IMR-90 (cell line): ENCODE results near the gene ZNF771. TPM values are rescaled to one million over a fixed set of nuclear protein-coding genes. Genes with fewer than 3 reads are reported as not detected.
A peak's percentile ranks its signal among the peaks of the same experiment; 100 is the strongest.

Source experiments
- ATAC-seq: fragments of 200-7000 bp; cut with Tn5 transposase; 2 replicates; pipeline ENCODE4 v1.9.1; 2020; ENCODE audit warnings: low read depth, mild to moderate bottlenecking, moderate library complexity
- BruUV-seq: library from RNA; stranded (reverse); fragments of 400-500 nt; replicated peaks from 2 replicates; lab custom pipeline; 2021; lab: Mats Ljungman, UMichigan
- CTCF ChIA-PET: fragments of 300-600 bp; formaldehyde crosslinking; extraction: SDS; loops from one replicate; lab custom pipeline; 2021; ENCODE audit warnings: antibody characterized with exemption; lab: Yijun Ruan, JAX
- POLR2A ChIA-PET: fragments of 300-600 bp; sonication (Branson Sonifier 250); formaldehyde crosslinking; loops from one replicate; lab custom pipeline; 2022; ENCODE audit warnings: antibody characterized with exemption; ENCODE audit not compliant: unreplicated experiment; lab: Charles Lee
- DNase-seq: peaks from one replicate; pipeline ENCODE4 v3.0.0; 2013
- H2AFZ ChIP-seq: replicated peaks from 2 replicates; pipeline ENCODE3; 2013; ENCODE audit warnings: low read length, mild to moderate bottlenecking; ENCODE audit not compliant: poor library complexity
- H2AK5ac ChIP-seq: 2 replicates; pipeline ENCODE4 v1.6.1; 2013; ENCODE audit warnings: low read depth, low read length, inconsistent platforms
- H2AK9ac ChIP-seq: replicated peaks from 2 replicates; pipeline ENCODE3; 2013; ENCODE audit warnings: mild to moderate bottlenecking, low read depth, low read length, moderate library complexity; ENCODE audit not compliant: poor library complexity
- H2BK120ac ChIP-seq: 2 replicates; pipeline ENCODE4 v1.6.1; 2013; ENCODE audit warnings: low read depth, low read length, inconsistent platforms
- H2BK15ac ChIP-seq: 3 replicates; pipeline ENCODE4 v1.6.1; 2013; ENCODE audit warnings: low read depth, low read length, inconsistent platforms
- H2BK20ac ChIP-seq: 2 replicates; pipeline ENCODE4 v1.6.1; 2013; ENCODE audit warnings: low read depth, mild to moderate bottlenecking, inconsistent platforms, low read length, moderate library complexity
- H2BK5ac ChIP-seq: 2 replicates; pipeline ENCODE4 v1.6.1; 2013; ENCODE audit warnings: mild to moderate bottlenecking, low read depth, low read length, inconsistent platforms; ENCODE audit not compliant: poor library complexity, severe bottlenecking
- H3K14ac ChIP-seq: replicated peaks from 2 replicates; pipeline ENCODE4 v1.6.1; 2013; ENCODE audit warnings: low read depth, low read length, inconsistent platforms
- H3K18ac ChIP-seq: 2 replicates; pipeline ENCODE4 v1.6.1; 2013; ENCODE audit warnings: low read depth, low read length, control low read depth
- H3K23ac ChIP-seq: 2 replicates; pipeline ENCODE4 v1.6.1; 2013; ENCODE audit warnings: low read depth, low read length, inconsistent platforms
- H3K27ac ChIP-seq: 2 replicates; pipeline ENCODE4 v1.5.1; 2013; ENCODE audit warnings: mild to moderate bottlenecking, control low read depth, low read length; ENCODE audit not compliant: insufficient read depth
- H3K27me3 ChIP-seq: 2 replicates; pipeline ENCODE4 v1.6.1; 2013; ENCODE audit warnings: low read length; ENCODE audit not compliant: control insufficient read depth, insufficient read depth
- H3K36me3 ChIP-seq: 2 replicates; pipeline ENCODE4 v1.6.1; 2013; ENCODE audit warnings: low read length, mixed read lengths; ENCODE audit not compliant: control insufficient read depth, insufficient read depth
- H3K4ac ChIP-seq: 2 replicates; pipeline ENCODE4 v1.6.1; 2013; ENCODE audit warnings: low read depth, low read length, inconsistent platforms
- H3K4me1 ChIP-seq: 2 replicates; pipeline ENCODE4 v1.6.1; 2013; ENCODE audit warnings: low read length, mixed read lengths; ENCODE audit not compliant: control insufficient read depth, insufficient read depth
- H3K4me2 ChIP-seq: 2 replicates; pipeline ENCODE4 v1.6.1; 2013; ENCODE audit warnings: low read depth, mild to moderate bottlenecking, control low read depth, low read length, moderate library complexity
- H3K4me3 ChIP-seq: 2 replicates; pipeline ENCODE4 v1.5.1; 2013; ENCODE audit warnings: low read depth, mild to moderate bottlenecking, control low read depth, low read length, moderate library complexity; ENCODE audit not compliant: insufficient read depth
- H3K56ac ChIP-seq: 2 replicates; pipeline ENCODE4 v1.6.1; 2013; ENCODE audit warnings: low read length, inconsistent platforms; ENCODE audit not compliant: insufficient read depth; ENCODE audit errors: extremely low read depth
- H3K79me1 ChIP-seq, 2 experiments: 2 replicates each; pipeline ENCODE4 v1.6.1; 2013; ENCODE audit warnings: low read length in 2 of 2, inconsistent platforms in 1 of 2, low read depth in 1 of 2
- H3K9ac ChIP-seq: 2 replicates; pipeline ENCODE4 v1.6.1; 2013; ENCODE audit warnings: low read depth, low read length, control low read depth
- H3K9me1 ChIP-seq: 2 replicates; pipeline ENCODE4 v1.6.1; 2013; ENCODE audit warnings: low read length, inconsistent platforms; ENCODE audit not compliant: insufficient read depth
- H3K9me3 ChIP-seq: 2 replicates; pipeline ENCODE4 v1.6.1; 2013; ENCODE audit warnings: low read length; ENCODE audit not compliant: control insufficient read depth, insufficient read depth
- H4K20me1 ChIP-seq: 2 replicates; pipeline ENCODE4 v1.6.1; 2013; ENCODE audit warnings: low read length, inconsistent platforms; ENCODE audit not compliant: insufficient read depth
- H4K5ac ChIP-seq: 2 replicates; pipeline ENCODE4 v1.6.1; 2013; ENCODE audit warnings: mild to moderate bottlenecking, low read depth, low read length, control low read depth
- H4K8ac ChIP-seq, 2 experiments: 2 replicates each; pipeline ENCODE4 v1.6.1; 2013; ENCODE audit warnings: low read depth in 2 of 2, low read length in 2 of 2, control low read depth in 1 of 2, inconsistent platforms in 1 of 2
- H4K91ac ChIP-seq: 2 replicates; pipeline ENCODE4 v1.6.1; 2013; ENCODE audit warnings: low read depth, low read length, inconsistent platforms; ENCODE audit not compliant: insufficient read depth
- CHD1 ChIP-seq: IDR thresholded peaks from 2 replicates; pipeline ENCODE4 v1.6.1; 2012; ENCODE audit warnings: low read depth, low read length, improper control_type of control experiment
- CTCF ChIP-seq: conservative IDR thresholded peaks from 2 replicates; pipeline ENCODE4 v1.5.1; 2012; ENCODE audit warnings: mild to moderate bottlenecking, low read depth, low read length, improper control_type of control experiment
- MAZ ChIP-seq: IDR thresholded peaks from 2 replicates; pipeline ENCODE4 v1.6.1; 2012; ENCODE audit warnings: low read depth, mild to moderate bottlenecking, low read length, improper control_type of control experiment, moderate library complexity, borderline replicate concordance
- MXI1 ChIP-seq: IDR thresholded peaks from 2 replicates; pipeline ENCODE4 v1.6.1; 2012; ENCODE audit warnings: low read depth, mild to moderate bottlenecking, low read length, moderate library complexity, borderline replicate concordance
- POLR2A ChIP-seq: IDR thresholded peaks from 2 replicates; pipeline ENCODE4 v1.6.1; 2012; ENCODE audit warnings: mild to moderate bottlenecking, low read depth, low read length
- RAD21 ChIP-seq: IDR thresholded peaks from 2 replicates; pipeline ENCODE4 v1.6.1; 2012; ENCODE audit warnings: low read length, improper control_type of control experiment
- WGBS, 2 experiments: methylation state at CpG; one replicate each; pipeline versions ENCODE4 v1.1.5 to v1.1.7; 2013; ENCODE audit warnings: missing lambda C conversion rate in 2 of 2; ENCODE audit not compliant: insufficient read length in 1 of 2; ENCODE audit errors: extremely low coverage in 2 of 2; 5-methylcytosine and 5-hydroxymethylcytosine counted together
- dilution Hi-C: fragments of 300-500 bp; cut with HindIII; formaldehyde crosslinking; loops from one replicate; pipeline ENCODE4 v1.14.3; 2018; ENCODE audit warnings: low sequenced_read_pairs; ENCODE audit not compliant: unreplicated experiment
- in situ Hi-C: fragments of 300-500 bp; cut with MboI; formaldehyde crosslinking; loops from 3 replicates; pipeline ENCODE4 v1.14.3; 2019; ENCODE audit warnings: low sequenced_read_pairs, inconsistent platforms, mixed read lengths
- intact Hi-C: fragments of 100-400 bp; cut with micrococcal nuclease; formaldehyde crosslinking; loops from 2 replicates; pipeline ENCODE4 v1.10.0; 2022
- polyA plus RNA-seq, 3 experiments: library from polyadenylated mRNA; depleted of rRNA; stranded (reverse); fragments of >200 nt; gene quantifications; 2 replicates each; pipeline ENCODE4 v1.2.3, GENCODE V29; 2012; ENCODE audit warnings: low replicate concordance in 1 of 3
- total RNA-seq: library from RNA; depleted of rRNA; stranded (reverse); fragments of >200 nt; gene quantifications from 2 replicates; pipeline ENCODE4 v1.2.3, GENCODE V29; 2012
- TF ChIP-seq, protein P1 (sequence below): fragments of 150-350 bp; IDR thresholded peaks from 2 replicates; pipeline ENCODE4 v1.6.1; 2017; ENCODE audit warnings: mild to moderate bottlenecking, antibody characterized with exemption, low read length, low read depth

ZNF771 gene
- total and polyA plus RNA-seq, 2 of the 4 experiments (the other 2 are of a cell fraction) = 5.2 to 10.9 TPM

- Histone ChIP-seq H2BK5ac (peak overlapping the region; percentile 80), H2AK9ac (peak overlapping the region; percentile 100), H3K9me1 (peaks cover 16% of the 10 kb centered on the region), H3K27me3 (no peaks in the 10 kb centered on the region), H3K9me3 (no peaks in the 10 kb centered on the region), H2AFZ (peak overlapping the region; percentile 99), H4K20me1 (peaks cover 10% of the 10 kb centered on the region), H3K27ac (peak overlapping the region; percentile 83), H3K18ac (peak overlapping the region; percentile 10), H2BK15ac (no peak overlapping the region), H3K9ac (peak overlapping the region; percentile 72), H3K79me1 (peaks cover 5 to 30% of the 10 kb centered on the region in 2 experiments), H3K4me1 (peaks cover 7% of the 10 kb centered on the region), H2AK5ac (peak overlapping the region; percentile 94), H2BK20ac (no peak overlapping the region), H3K23ac (peak overlapping the region; percentile 72), H4K91ac (peak overlapping the region; percentile 86), H4K8ac (peak overlapping the region; percentile 98 to 99; a peak in 2 of 4 replicates), H3K14ac (peak overlapping the region; percentile 97), H4K5ac (peak overlapping the region; percentile 33), H3K4ac (peak overlapping the region; percentile 90), H2BK120ac (no peak overlapping the region; the same call in 1 of the 2 replicates), H3K56ac (peak overlapping the region; percentile 80), H3K4me3 (peak overlapping the region; percentile 71), H3K36me3 (no peaks in the 10 kb centered on the region), H3K4me2 (peak overlapping the region; percentile 92)
- ChIA-PET POLR2A (no interaction called here), CTCF (no interaction called here)
- dilution Hi-C loops (no loop called here), intact Hi-C loops (loop anchor here (2.0 kb wide), 1 partner anchor 16 kb away; the partner anchor contains the start of gene ZNF48), in situ Hi-C loops (no loop called here)
- 0% methylated on average over 13 of the region's 67 CpGs; no CpG with 5 or more reads in 1 of the 2 experiments for WGBS, 2 experiments
- peak; percentile 28; the same call in 1 of the 2 replicates for TF ChIP-seq RAD21
- no peak for TF ChIP-seq CHD1
- TF ChIP-seq MXI1 = peak; percentile 53; the same call in 1 of the 2 replicates
- peak; percentile 54; the same call in 1 of the 2 replicates for TF ChIP-seq MAZ
- peak; percentile 30; the same call in 1 of the 2 replicates for TF ChIP-seq POLR2A
- peak; percentile 35 for TF ChIP-seq CTCF
- TF ChIP-seq, protein P1, sequence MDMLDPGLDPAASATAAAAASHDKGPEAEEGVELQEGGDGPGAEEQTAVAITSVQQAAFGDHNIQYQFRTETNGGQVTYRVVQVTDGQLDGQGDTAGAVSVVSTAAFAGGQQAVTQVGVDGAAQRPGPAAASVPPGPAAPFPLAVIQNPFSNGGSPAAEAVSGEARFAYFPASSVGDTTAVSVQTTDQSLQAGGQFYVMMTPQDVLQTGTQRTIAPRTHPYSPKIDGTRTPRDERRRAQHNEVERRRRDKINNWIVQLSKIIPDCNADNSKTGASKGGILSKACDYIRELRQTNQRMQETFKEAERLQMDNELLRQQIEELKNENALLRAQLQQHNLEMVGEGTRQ = no peak
- BruUV-seq = no TSS peak
- ATAC-seq = peak; percentile 98
- peak; percentile 94 for DNase-seq
Observed at GRCh38 chr16:30378236-30379157, 28.9 kb upstream of the ZNF771 start.
